Type B pancreatic cell (in vitro differentiated cells): ENCODE data around the gene LGALS14. TPM values are rescaled to one million over a fixed set of nuclear protein-coding genes. Genes with fewer than 3 reads are reported as not detected.
A peak's percentile ranks its signal among the peaks of the same experiment; 100 is the strongest.
"Not testable (repeated sequence)": the region's sequence is repeated elsewhere in the genome, so short reads cannot be mapped to it uniquely, and the experiment has no call there.

Experiments used
- DNase-seq: peaks from one replicate; pipeline ENCODE4 v3.0.0; 2021; ENCODE audit warnings: mixed read lengths; ENCODE audit not compliant: unreplicated experiment; ENCODE audit errors: extremely low spot score
- H3K27ac Mint-ChIP-seq: 2 replicates; pipeline ENCODE4 v1.8.0; 2021; ENCODE audit warnings: mild to moderate bottlenecking, mixed read lengths
- H3K27me3 Mint-ChIP-seq: 2 replicates; pipeline ENCODE4 v1.8.0; 2021; ENCODE audit warnings: mixed read lengths
- H3K36me3 Mint-ChIP-seq: 2 replicates; pipeline ENCODE4 v1.8.0; 2021; ENCODE audit warnings: mixed read lengths
- H3K4me1 Mint-ChIP-seq: one replicate; pipeline ENCODE4 v1.8.0; 2021; ENCODE audit warnings: mixed read lengths; ENCODE audit not compliant: unreplicated experiment
- H3K4me3 Mint-ChIP-seq: 2 replicates; pipeline ENCODE4 v1.8.0; 2021; ENCODE audit warnings: mild to moderate bottlenecking, mixed read lengths
- H3K9me3 Mint-ChIP-seq: 2 replicates; pipeline ENCODE4 v1.8.0; 2021; ENCODE audit warnings: mixed read lengths
- CTCF ChIP-seq: fragments of 200-600 bp; sonication (generic); conservative IDR thresholded peaks from 2 replicates; pipeline ENCODE4 v1.5.0; 2021; ENCODE audit warnings: antibody characterized with exemption, mild to moderate bottlenecking
- total RNA-seq: library from RNA; stranded (reverse); gene quantifications from 2 replicates; pipeline ENCODE4 v1.2.1, GENCODE V29; 2021; ENCODE audit warnings: low replicate concordance

LGALS14 gene
- total RNA-seq, 1 donor from 2014 or later, result not detected

DNA sequence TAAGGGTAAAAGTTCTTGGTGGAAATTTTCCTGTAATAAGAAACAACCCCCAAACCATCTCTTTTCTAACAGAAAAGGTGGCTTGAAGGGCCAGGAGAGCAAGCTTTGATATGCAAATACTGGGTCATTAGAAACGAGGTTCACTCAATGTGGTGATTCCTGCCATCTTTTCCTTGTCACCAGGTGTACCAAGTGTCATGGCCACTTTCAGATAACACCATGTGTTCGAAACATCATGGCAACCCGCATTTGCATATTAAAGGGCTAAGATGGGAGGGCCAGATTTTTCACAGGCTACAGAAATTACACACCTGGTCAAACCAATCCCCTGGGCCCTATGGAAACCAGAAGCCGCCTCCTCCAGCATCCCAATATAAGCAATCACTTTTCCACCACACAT, 33.3 kb upstream of the LGALS14 start:
- no peak for TF ChIP-seq CTCF
- H3K4me1 Mint-ChIP-seq, result no peaks in the 10 kb centered on the region
- no peaks in the 10 kb centered on the region for H3K36me3 Mint-ChIP-seq
- H3K9me3 Mint-ChIP-seq, result no peaks in the 10 kb centered on the region
- no peak overlapping the region for H3K4me3 Mint-ChIP-seq
- peaks cover 48% of the 10 kb centered on the region for H3K27me3 Mint-ChIP-seq
- H3K27ac Mint-ChIP-seq, result no peak overlapping the region
- DNase-seq, result no peak

- Mint-ChIP-seq H3K9me3 (no peaks in the 10 kb centered on the region), H3K27me3 (peaks cover 43% of the 10 kb centered on the region), H3K36me3 (no peaks in the 10 kb centered on the region), H3K27ac (no peak overlapping the region), H3K4me3 (no peak overlapping the region), H3K4me1 (no peaks in the 10 kb centered on the region)
- no peak for DNase-seq
- peak; percentile 77 for TF ChIP-seq CTCF
These were observed 32.4 kb upstream of the LGALS14 start for GRCh38 chr19:39671739-39672363.

- Mint-ChIP-seq H3K4me1 (no peaks in the 10 kb centered on the region), H3K9me3 (no peaks in the 10 kb centered on the region), H3K27me3 (peaks cover 40% of the 10 kb centered on the region), H3K4me3 (no peak overlapping the region), H3K27ac (no peak overlapping the region), H3K36me3 (no peaks in the 10 kb centered on the region)
- no peak for TF ChIP-seq CTCF
- DNase-seq, result no peak
These were observed 31.8 kb upstream of the LGALS14 start for GRCh38 chr19:39672473-39672872.

DNA sequence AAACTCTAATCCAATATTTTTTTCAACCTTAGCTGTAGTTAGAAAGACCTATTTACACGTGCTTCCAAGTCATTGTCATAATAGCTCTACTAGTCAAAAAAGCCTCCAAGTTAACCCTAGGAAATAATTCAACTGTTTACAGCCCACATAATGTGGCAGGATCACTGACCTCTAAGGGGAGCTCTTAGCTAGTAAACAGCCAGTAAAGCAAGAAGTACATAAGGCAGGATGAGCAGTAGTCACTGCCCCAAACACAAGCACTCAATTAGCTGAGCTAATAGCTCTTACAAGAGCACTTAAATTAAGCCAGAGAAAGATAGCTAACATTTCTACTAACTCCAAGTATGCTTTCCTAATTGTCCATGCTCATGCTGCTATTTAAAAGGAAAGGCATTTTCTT, 30.4 kb upstream of the LGALS14 start:
- H3K4me1 Mint-ChIP-seq, H3K9me3 Mint-ChIP-seq, DNase-seq, H3K36me3 Mint-ChIP-seq, H3K4me3 Mint-ChIP-seq, H3K27ac Mint-ChIP-seq: not testable (repeated sequence)
- peaks cover 45% of the 10 kb centered on the region for H3K27me3 Mint-ChIP-seq

DNA sequence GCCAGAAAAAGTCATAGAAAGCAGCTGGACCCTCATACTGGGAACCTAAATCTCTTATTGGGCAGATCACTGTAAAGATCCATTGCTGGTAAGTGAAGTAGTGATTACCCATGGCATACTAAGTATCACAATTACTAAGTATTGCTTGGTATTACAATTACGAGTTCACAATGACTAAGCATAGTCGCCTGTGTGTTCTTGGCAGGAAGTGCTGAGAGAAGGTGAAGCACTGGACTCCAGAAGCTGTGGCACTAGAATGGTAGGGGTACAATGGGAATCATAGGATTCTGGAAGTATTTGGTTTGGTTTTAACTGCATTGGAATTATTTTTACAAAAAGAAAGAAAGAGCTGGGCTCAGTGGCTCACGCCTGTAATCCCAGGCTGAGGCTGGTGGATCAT, 28.3 kb upstream of the LGALS14 start:
- no peak for TF ChIP-seq CTCF

DNA sequence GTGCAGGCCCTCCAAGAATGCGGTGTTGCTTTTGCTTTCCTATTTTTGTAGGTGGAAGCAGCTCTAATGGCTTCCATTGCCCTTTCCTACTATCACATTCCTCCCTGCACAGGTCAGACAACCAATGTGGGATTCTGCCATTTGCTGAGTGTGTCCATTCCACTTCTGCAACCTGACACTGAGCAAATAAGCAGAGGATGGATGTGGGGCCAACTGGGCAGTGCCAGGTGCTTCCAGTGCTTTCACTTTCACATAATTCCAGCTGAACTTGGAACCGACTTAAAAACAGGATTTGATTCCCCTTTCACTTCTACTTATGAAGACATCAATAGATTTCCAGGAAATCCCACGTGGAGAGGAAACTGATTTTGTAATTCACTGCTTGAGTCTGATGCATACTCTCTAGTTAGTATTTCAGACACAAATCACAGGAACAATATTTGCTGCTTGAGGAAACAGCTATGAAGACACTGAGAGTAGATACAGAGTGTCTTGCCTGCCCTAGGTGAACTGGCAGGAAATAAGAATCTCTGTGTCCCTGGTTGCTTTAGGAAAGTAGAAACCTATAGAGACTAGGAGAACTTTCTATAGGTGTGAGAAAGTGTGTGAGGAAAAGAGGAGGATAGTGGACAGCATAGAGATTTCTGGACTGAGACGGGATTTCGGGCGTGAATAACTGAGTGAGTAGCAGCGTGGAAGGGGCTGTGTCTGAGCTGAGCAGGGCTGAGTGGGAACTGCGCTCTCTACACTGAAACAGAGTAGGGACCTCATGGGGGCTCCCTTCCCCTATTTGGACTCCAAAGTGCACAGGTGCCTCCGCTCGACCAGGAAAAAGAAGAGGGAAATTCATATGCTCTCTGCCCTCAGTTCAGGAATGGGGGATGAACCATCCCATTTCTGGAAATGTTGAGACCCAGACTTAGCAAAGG, 26.1 kb upstream of the LGALS14 start:
- H3K27ac Mint-ChIP-seq, result peak overlapping the region; percentile 6
- H3K36me3 Mint-ChIP-seq, result no peaks in the 10 kb centered on the region
- no peak for TF ChIP-seq CTCF
- DNase-seq, result no peak
- no peaks in the 10 kb centered on the region for H3K4me1 Mint-ChIP-seq
- no peak overlapping the region for H3K4me3 Mint-ChIP-seq
- H3K27me3 Mint-ChIP-seq, result peaks cover 40% of the 10 kb centered on the region
- no peaks in the 10 kb centered on the region for H3K9me3 Mint-ChIP-seq

More for the DNA sequence above, 28.3 kb upstream of the LGALS14 start:
- Mint-ChIP-seq H3K9me3 (no peaks in the 10 kb centered on the region), H3K27ac (no peak overlapping the region), H3K4me1 (no peaks in the 10 kb centered on the region), H3K27me3 (peaks cover 48% of the 10 kb centered on the region), H3K36me3 (no peaks in the 10 kb centered on the region), H3K4me3 (no peak overlapping the region)
- no peak for DNase-seq
